Lower lobe of right lung (tissue), 2 donors: ENCODE data around the gene SH2D6. TPM values are rescaled to one million over a fixed set of nuclear protein-coding genes. Genes with fewer than 3 reads are reported as not detected.

ENCODE experiments used
- ATAC-seq, 2 donors: fragments of 200-7000 bp; cut with Tn5 transposase; one replicate each; pipeline ENCODE4 v1.9.1; 2020 to 2022; ENCODE audit warnings: mild to moderate bottlenecking in 2 of 2, moderate library complexity in 2 of 2
- DNase-seq: peaks from one replicate; pipeline ENCODE4 v3.0.0-alpha.2; 2020
- H3K27ac ChIP-seq: fragments of 200-600 bp; one replicate; pipeline ENCODE4 v1.8.0; 2022
- H3K27me3 ChIP-seq: fragments of 200-600 bp; one replicate; pipeline ENCODE4 v1.8.0; 2022; ENCODE audit warnings: low read depth
- H3K36me3 ChIP-seq: fragments of 200-600 bp; one replicate; pipeline ENCODE4 v1.8.0; 2022; ENCODE audit warnings: mild to moderate bottlenecking
- H3K4me1 ChIP-seq: fragments of 200-600 bp; one replicate; pipeline ENCODE4 v1.8.0; 2022
- H3K4me3 ChIP-seq: fragments of 200-600 bp; one replicate; pipeline ENCODE4 v1.8.0; 2022; ENCODE audit warnings: mild to moderate bottlenecking
- H3K9me3 ChIP-seq: fragments of 200-600 bp; one replicate; pipeline ENCODE4 v1.8.0; 2022
- intact Hi-C: fragments of 100-400 bp; cut with DNase I; formaldehyde crosslinking; loops from one replicate; pipeline ENCODE4 v1.11.0; 2022
- total RNA-seq: library from RNA; stranded (reverse); fragmentation: NEBNext Ultra II Directional; extraction: Animal tissue kit (Norgen Biotek cat#: 25700); gene quantifications from one replicate; pipeline ENCODE4 v1.2.1, GENCODE V29; 2021
- TF ChIP-seq, protein P1 (sequence below): fragments of 200-600 bp; IDR thresholded peaks from one replicate; pipeline ENCODE4 v1.8.0; 2022; ENCODE audit warnings: antibody characterized with exemption, mild to moderate bottlenecking
- donor health status: DM: no; HTN: yes; CAD: no; lungs with severe emphysema.

The SH2D6 gene
- total RNA-seq, 1 donor from 2014 or later, result 0.97 TPM

DNA sequence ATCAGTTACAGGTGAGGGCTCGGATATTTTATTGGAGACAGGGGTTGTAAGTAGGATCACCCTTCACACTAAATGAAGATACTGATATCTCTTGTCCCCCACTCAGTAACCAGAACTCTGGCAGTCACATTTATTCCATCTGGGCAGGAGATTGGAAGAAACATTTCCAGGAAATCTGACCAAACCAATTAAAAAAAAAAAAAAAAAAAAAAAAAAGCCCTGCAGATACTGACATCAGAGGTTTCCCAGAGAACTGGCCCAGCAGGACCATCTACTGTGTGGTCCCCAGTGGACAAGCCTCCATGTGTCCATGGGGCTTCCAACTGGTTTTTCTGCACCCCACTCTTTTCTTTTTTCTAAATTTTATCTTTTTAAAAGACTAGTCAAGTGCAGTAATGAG, 41.3 kb downstream of the SH2D6 start:
- DNase-seq (no peak), ATAC-seq (no peak)
- intact Hi-C loops, result no loop called here
- no peak overlapping the region for H3K4me3 ChIP-seq
- H3K27ac ChIP-seq, result no peak overlapping the region
- H3K36me3 ChIP-seq, result no peaks in the 10 kb centered on the region
- TF ChIP-seq, protein P1, sequence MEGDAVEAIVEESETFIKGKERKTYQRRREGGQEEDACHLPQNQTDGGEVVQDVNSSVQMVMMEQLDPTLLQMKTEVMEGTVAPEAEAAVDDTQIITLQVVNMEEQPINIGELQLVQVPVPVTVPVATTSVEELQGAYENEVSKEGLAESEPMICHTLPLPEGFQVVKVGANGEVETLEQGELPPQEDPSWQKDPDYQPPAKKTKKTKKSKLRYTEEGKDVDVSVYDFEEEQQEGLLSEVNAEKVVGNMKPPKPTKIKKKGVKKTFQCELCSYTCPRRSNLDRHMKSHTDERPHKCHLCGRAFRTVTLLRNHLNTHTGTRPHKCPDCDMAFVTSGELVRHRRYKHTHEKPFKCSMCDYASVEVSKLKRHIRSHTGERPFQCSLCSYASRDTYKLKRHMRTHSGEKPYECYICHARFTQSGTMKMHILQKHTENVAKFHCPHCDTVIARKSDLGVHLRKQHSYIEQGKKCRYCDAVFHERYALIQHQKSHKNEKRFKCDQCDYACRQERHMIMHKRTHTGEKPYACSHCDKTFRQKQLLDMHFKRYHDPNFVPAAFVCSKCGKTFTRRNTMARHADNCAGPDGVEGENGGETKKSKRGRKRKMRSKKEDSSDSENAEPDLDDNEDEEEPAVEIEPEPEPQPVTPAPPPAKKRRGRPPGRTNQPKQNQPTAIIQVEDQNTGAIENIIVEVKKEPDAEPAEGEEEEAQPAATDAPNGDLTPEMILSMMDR, result no peak
- H3K9me3 ChIP-seq, result no peaks in the 10 kb centered on the region
- no peaks in the 10 kb centered on the region for H3K4me1 ChIP-seq
- H3K27me3 ChIP-seq, result no peaks in the 10 kb centered on the region

DNA sequence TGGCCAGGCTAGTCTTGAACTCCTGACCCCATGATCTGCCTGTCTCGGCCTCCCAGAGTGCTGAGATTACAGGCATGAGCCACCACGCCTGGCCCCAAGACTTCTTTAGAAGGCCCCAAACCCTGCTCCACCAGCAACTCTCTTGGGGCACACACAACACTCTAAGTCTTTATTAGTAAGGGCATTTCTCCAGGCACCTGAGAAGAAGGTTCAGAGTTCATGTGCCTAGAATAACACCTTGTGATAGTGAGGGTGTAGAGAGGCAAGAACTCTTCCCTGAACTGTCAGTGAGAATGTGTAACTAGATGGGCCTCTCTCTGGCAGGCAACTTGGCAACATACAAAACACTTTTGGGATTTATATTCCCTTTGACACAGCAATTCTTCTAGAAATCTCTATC, 43.8 kb downstream of the SH2D6 start:
- TF ChIP-seq, protein P1, result no peak

DNA sequence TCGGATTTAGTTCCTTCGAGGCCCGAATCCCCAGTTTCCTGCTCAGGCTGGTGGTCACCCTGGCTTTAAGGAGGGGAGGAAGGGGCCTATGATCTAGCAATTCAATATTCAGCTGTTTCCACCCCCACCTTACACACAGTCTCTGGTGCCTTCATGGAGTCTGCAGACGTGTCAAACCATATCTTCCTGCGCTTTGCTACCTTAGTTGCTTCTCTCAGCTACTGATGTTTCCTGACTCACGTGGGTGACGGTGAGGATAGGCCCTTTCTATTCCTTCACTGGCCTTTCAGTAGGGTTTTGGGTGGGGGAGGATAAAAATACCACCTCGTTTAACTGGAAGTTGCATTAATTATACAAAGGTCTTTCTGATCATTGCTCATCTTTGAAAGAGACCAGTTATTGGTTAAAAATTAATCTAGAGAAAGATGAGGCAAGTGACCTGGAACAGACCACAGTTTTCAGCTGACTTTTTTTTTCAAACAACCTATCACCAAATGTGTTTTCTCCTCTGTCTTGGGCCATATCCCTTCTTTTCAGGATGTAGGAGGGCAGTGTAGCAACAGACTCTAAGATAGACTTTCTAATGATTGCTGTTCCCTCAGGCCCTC, 49.7 kb downstream of the SH2D6 start:
- intact Hi-C loops, result no loop called here
- H3K4me1 ChIP-seq, result peaks cover 20% of the 10 kb centered on the region
- DNase-seq (no peak), ATAC-seq (no peak)
- no peaks in the 10 kb centered on the region for H3K27me3 ChIP-seq
- no peak overlapping the region for H3K27ac ChIP-seq
- no peak overlapping the region for H3K4me3 ChIP-seq
- no peaks in the 10 kb centered on the region for H3K36me3 ChIP-seq
- TF ChIP-seq, protein P1, result no peak
- H3K9me3 ChIP-seq, result no peaks in the 10 kb centered on the region

More for the DNA sequence above, 43.8 kb downstream of the SH2D6 start:
- Histone ChIP-seq H3K9me3 (no peaks in the 10 kb centered on the region), H3K27ac (no peak overlapping the region), H3K27me3 (no peaks in the 10 kb centered on the region), H3K4me3 (no peak overlapping the region), H3K36me3 (no peaks in the 10 kb centered on the region), H3K4me1 (no peaks in the 10 kb centered on the region)
- ATAC-seq (no peak), DNase-seq (no peak)
- intact Hi-C loops, result no loop called here

DNA sequence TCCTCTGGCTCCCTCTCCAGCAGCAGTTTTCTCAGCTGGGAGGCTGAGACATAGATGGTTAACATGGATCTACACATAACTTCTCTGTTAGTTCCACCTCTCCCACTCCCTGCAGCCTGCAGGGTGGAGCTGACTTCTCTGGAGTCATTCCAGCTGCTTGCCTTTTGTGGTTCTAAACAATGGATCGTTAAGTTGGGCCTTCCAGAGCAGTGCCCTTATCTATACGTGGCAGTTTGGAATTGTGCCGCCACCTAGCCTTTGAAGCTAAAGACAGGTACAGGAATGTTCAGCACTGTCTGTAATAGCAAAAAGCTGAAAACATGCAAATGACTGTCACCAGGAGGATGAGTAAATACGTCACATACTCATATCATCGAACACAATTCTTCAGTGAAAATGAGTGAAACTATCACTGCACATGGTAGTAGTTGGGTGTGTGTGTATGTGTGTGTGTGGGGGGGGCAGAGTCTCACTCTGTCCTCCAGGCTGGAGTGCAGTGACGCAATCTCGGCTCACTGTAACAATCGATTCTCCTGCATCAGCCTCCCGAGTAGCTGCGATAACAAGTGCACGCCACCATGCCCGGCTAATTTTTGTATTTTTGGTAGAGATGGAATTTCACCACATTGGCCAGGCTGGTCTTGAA, 50.3 kb downstream of the SH2D6 start:
- Histone ChIP-seq H3K27ac (no peak overlapping the region), H3K4me1 (peaks cover 20% of the 10 kb centered on the region), H3K27me3 (no peaks in the 10 kb centered on the region), H3K4me3 (no peak overlapping the region), H3K36me3 (no peaks in the 10 kb centered on the region), H3K9me3 (no peaks in the 10 kb centered on the region)
- DNase-seq, result no peak
- intact Hi-C loops, result no loop called here
- TF ChIP-seq, protein P1, result no peak
- ATAC-seq, result peak in 1 of 2 donors; percentile 54

DNA sequence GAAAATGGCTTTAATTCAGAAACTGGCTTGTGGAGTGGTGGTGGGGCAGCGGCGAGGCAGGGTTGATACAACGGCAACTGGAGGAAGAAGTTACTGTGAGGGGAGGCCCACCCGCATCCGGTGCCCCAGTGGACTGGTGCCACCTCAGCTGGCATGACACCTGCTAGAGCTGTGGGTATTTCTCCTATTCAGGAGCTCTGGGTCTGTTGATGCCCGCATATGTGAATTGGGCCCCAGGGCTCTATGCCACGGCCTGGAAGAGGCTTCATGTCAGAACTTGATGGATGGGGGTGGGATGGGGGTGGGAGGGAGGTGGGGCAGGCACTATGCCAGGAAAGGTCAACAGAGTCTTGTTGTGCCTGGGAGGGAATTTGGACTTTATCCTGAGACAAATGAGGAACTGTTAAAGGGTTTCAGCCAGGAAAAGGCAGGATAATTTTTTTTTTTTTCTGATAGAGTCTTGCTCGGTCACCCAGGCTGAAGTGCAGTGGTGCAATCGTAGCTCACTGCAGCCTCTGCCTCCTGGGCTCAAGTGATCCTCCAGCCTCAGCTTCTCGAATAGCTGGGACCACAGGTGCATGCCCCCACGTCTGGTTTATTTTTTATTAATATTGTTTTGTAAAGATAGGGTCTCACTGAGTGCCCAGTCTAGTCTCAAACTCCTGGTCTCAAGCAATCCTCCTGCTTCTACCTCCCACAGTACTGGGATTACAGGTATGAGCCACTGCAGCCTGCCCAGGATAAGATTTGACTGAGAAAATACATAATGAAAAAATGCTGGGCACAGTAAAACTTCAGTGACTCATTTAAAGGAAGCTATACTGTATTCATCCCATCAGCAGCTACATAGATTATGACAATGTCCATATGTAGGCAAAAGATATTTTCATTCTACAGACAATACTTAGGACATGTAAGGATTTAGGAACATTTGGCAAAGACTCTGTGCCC, 52.6 kb downstream of the SH2D6 start:
- DNase-seq, result no peak
- intact Hi-C loops, result no loop called here
- TF ChIP-seq, protein P1, result no peak
- peak in 1 of 2 donors; percentile 51 for ATAC-seq
- no peaks in the 10 kb centered on the region for H3K9me3 ChIP-seq
- H3K4me1 ChIP-seq, result peaks cover 20% of the 10 kb centered on the region
- H3K36me3 ChIP-seq, result no peaks in the 10 kb centered on the region
- H3K27me3 ChIP-seq, result no peaks in the 10 kb centered on the region
- H3K27ac ChIP-seq, result no peak overlapping the region
- no peak overlapping the region for H3K4me3 ChIP-seq
